ENCODE measurements around the gene PRRT1B.
"Not testable (repeated sequence)": the region's sequence is repeated elsewhere in the genome, so short reads cannot be mapped to it uniquely, and the experiment has no call there.

The PRRT1B gene

GRCh38 chr9:131549186-131549585 is 3.9 kb downstream of the PRRT1B start:
- not testable (repeated sequence) for DNase-seq (ENCODE audit: low read depth, low spot score)

GRCh38 chr9:131550465-131550864 is 5.1 kb downstream of the PRRT1B start:
- not testable (repeated sequence) for DNase-seq (ENCODE audit: low read depth, low spot score)

GRCh38 chr9:131552030-131552429 is 6.7 kb downstream of the PRRT1B start:
- DNase-seq (ENCODE audit: low read depth, low spot score), result no peak

GRCh38 chr9:131554087-131554842 is 8.9 kb downstream of the PRRT1B start:
- DNase-seq (ENCODE audit: low read depth, low spot score), result no peak

GRCh38 chr9:131554843-131555351 is 9.6 kb downstream of the PRRT1B start:
- no peak for DNase-seq (ENCODE audit: low read depth, low spot score)

GRCh38 chr9:131555841-131556673 is 10.7 kb downstream of the PRRT1B start:
- DNase-seq (ENCODE audit: low read depth, low spot score), result no peak

GRCh38 chr9:131557855-131558548 is 12.7 kb downstream of the PRRT1B start:
- DNase-seq (ENCODE audit: low read depth, low spot score), result no peak

- DNase-seq (ENCODE audit: low read depth, low spot score), result no peak
Measured at GRCh38 chr9:131559421-131560000, 14.2 kb downstream of the PRRT1B start.

- peak; percentile 53 for DNase-seq (ENCODE audit: low read depth, low spot score)
Measured at GRCh38 chr9:131562032-131562959, 17.0 kb downstream of the PRRT1B start.

- DNase-seq (ENCODE audit: low read depth, low spot score), result no peak
Measured at GRCh38 chr9:131565369-131565768, 20.0 kb downstream of the PRRT1B start.

GRCh38 chr9:131566158-131566557 is 20.8 kb downstream of the PRRT1B start:
- DNase-seq (ENCODE audit: low read depth, low spot score), result no peak

GRCh38 chr9:131567910-131568309 is 22.6 kb downstream of the PRRT1B start:
- DNase-seq (ENCODE audit: low read depth, low spot score), result no peak

- no peak for DNase-seq (ENCODE audit: low read depth, low spot score)
Measured at GRCh38 chr9:131574730-131575640, 29.7 kb downstream of the PRRT1B start.

GRCh38 chr9:131575946-131576853 is 30.9 kb downstream of the PRRT1B start:
- DNase-seq (ENCODE audit: low read depth, low spot score), result no peak

- no peak for DNase-seq (ENCODE audit: low read depth, low spot score)
Measured at GRCh38 chr9:131577005-131578000, 32.0 kb downstream of the PRRT1B start.

GRCh38 chr9:131578021-131578420 is 32.7 kb downstream of the PRRT1B start:
- no peak for DNase-seq (ENCODE audit: low read depth, low spot score)
